NCI-H82 (cell line): ENCODE results near the gene CPLX1.
"Not testable (repeated sequence)": the region's sequence is repeated elsewhere in the genome, so short reads cannot be mapped to it uniquely, and the experiment has no call there.

Experiments
- DNase-seq: peaks from one replicate; lab custom pipeline; 2025; lab: John Stamatoyannopoulos, UW

The CPLX1 gene

DNA sequence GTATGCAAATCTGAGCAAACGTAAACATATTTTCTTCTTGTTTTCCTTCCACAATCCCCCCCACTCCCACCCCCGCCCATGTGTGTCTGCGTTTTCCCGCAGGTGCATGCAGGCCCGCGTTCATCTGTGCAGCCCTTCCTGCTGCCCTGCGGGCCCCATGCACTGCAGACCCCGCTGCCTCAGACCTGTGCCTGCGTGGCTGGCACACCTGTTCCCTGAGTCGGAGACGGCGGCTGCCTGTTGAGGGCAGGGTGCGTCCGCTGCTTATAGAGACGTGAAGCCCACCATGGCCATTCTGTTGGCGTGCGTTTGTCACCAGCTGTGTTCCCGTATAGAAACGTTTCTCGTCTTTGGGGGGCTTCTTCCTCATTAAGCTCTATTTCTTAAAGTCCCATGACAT lies 68.8 kb downstream of the CPLX1 start:
- no peak for DNase-seq

DNA sequence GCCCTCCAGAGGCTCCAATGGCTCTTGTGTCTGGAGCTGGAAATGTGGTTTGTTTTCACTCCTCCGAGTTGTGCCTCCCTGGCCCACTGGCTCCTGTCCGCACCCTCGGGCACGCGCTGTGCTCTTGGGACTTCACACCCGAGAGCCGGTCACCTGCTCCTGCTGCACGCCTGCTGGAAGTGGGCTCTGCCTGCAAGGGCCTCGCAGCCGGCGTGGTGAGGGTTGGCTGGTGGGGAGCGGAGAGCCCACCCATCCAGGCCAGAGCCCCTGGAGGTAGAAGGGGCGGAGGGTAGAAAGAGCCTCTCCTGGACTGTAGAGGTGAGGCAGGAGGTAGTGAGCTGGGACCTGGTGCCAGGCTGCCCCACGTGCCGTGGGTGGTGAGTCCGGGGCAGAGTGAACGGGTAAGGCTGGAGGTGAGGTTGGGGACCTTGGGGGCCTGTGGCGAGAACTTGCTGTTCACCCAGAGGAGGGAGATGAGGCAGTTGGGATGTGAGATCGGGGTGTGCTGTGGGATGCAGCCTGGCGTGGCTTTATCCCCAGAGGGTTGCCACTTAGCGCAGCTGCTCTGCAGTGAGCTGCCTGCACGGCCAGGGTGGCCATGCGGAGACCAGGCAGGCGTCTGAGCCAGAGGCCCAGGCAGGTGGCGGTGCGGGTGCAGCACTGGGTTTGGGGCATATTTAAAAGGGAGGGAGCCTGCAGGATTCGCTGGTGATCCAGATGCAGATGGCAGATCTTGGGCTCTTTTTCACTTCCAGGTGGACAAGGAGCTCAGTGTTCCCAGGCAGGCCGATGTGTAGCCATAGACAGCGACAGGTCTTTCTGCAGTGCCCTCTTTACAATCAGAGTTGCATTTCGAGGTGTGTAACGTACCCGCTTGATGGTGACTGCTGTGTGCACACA lies 71.5 kb downstream of the CPLX1 start:
- no peak for DNase-seq

DNA sequence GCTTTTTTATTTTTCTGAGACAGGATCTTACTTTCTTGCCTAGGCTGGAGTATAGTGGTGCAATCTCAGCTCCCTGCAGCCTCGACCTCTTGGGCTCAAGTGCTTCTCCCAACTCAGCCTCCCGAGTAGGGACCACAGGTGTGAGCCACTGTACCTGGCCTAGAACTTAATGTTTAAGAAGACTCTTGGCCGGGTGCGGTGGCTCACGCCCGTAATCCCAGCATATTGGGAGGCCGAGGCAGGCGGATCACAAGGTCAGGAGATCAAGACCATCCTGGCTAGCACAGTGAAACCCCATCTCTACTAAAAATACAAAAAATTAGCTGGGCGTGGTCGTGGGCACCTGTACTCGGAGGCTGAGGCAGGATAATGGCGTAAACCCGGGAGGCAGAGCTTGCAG lies 72.7 kb downstream of the CPLX1 start:
- DNase-seq, result not testable (repeated sequence)

DNA sequence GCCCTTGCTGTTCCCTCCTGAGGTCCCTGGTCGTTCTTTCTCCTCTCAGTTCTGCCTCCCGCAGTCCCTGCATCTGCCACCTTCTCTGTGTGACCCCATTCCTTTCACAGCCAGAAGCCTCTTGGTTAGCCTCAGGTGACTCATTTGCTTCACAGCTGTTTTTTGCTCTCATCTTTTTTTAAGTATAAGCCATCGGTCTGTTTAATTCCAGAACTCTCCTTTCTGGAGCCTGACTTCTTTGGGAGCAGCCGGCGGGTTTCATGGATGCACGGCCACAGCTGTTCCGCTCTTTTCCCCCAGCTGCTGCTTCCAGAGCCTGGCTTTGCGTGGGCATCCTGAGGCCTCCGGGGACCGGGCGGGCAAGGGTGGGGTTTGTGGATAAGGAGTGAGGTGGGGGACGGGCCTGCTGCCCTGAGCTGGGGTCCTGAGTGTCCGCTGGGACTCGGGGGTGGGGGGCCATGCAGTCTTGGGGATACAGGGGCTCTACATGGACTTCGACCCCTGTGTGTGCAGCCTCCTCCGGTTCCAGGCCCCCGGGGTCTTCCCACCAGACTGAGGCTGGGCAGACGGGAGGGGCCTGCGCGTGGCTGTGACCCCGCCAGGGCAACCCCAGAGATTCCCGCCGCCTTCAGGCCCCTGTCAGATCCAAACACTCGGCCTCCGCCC lies 73.6 kb downstream of the CPLX1 start:
- no peak for DNase-seq

DNA sequence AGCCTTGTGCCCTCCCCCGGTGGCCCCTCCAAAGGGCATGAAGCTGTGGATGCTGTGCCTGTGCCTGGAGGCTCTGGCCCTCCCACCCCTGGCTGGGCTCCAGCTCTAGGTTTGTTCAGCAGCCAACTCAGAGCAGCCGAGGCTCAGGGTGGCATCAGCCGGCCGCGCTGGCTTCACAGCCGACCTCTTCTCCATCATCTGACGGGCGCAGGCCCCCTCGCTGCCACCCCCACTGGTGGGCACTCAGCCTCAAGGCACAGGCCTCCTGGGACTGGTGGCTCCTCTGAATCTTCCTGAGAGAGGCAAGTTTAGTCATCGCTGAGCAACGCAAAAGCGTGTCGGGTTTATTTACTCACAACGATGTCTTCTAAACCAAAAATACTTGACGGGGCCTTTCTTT lies 74.3 kb downstream of the CPLX1 start:
- DNase-seq, result no peak

DNA sequence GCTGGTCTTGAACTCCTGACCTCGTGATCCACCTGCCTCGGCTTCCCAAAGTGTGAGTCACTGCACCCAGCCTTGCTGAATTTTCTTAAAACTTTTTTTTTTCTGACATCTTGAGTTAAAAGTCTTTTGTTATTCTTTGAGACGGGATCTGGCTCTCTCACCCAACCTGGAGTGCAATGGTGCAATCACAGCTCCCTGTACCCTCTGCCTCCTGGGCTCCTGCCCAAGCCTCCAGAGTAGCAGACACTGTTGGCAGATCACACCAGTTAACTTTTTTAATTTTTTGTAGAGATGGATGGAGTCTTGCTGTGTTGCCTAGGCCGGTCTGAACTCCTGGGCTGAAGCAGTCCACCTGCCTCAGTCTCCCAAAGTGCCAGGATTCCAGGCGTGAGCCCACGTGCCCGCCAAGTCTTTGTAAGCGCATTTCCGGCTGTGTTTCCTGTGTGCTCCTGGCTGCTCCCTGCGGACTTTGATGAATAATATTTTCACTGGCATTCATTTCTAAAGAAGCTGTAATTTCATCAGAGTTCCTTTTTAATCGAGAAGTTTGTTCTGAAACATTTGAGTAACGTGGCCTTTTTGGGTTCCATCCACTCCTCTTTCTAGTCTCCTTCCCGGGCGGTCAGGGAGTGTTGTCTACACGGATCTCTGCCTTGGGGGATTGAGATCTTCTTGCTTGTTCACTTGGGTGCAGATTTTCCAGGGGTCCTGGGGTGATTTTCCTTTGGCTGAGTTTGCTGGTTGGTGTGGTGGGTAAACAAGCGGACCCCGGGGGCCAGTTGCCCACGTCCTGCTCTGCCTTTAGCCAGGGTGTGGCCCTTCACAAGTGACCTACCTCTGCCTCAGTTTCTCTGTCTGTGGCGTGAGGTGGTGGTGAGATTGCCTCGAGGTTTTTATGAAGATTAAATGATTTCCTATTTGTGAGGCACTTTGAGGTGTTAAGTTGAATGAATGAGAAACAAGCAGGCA lies 75.9 kb downstream of the CPLX1 start:
- DNase-seq, result no peak

DNA sequence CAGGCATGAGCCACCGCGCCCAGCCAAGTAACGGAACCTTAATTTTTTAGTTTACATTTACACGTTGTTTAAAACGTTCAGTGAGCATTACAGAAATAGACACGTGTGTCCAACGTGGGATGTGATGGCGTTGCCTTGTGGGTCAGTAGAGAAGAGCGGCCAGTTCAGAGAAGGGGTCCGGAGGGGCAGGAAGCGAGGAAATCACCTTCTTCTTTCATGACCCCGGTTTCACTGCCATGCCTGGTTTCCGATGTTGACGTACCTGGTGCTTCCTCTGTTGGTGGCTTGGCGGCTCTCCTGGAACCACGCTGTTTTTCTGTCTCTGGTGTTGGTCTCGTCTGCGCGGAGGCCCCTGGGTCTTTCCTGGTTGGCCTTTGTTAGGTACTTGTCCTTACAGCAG lies 77.5 kb downstream of the CPLX1 start:
- no peak for DNase-seq

DNA sequence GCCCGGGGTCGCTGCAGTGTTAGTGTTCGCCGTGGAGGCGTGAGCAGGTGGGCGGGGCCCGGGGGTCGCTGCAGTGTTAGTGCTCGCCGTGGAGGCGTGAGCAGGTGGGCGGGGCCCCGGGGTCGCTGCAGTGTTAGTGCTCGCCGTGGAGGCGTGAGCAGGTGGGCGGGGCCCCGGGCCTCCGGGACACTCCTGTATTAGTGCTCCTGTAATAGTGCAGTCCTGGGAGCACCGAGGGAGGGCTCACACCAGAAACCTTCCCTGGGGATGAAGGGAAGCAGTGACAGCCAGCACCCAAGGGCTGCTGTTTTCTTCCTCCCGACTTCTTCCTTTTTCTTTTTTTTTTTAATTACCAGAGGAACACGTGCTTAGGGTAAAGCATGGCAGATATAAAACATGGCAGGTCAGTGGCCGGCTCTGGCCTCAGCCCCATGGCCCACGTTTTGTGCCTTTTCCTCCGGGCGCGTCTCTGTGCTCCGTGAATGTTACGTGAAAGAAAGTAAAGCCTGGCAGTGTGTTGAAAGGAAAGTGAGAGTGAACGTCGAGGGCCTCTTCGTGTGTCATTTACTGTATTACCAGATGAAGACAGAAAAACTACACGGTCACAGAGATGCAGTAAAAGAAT lies 78.3 kb downstream of the CPLX1 start:
- DNase-seq, result no peak

DNA sequence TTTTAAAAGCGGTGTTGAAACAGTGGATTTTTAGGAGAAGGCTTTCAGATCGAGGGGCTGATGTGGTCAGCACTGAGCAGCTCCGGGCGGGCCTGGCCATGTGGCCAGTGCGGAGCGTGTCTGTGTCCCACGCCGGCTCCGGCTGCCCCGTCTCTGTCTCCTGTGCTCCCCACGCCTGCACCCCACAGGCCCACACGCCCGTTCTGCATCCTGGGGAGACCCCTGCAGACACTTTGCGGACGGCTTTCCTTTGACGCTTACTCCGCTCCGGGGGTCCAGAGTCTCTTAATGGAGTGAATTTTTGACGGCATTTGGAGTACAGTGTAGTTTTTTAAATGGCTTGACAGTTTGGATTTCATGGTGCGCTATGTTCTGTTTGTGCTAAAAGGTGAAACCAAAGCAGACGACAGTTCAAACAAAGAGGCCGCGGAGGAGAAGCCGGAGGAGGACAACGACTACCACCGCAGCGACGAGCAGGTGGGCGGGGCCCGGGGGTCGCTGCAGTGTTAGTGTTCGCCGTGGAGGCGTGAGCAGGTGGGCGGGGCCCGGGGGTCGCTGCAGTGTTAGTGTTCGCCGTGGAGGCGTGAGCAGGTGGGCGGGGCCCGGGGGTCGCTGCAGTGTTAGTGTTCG lies 81.6 kb downstream of the CPLX1 start:
- no peak for DNase-seq

DNA sequence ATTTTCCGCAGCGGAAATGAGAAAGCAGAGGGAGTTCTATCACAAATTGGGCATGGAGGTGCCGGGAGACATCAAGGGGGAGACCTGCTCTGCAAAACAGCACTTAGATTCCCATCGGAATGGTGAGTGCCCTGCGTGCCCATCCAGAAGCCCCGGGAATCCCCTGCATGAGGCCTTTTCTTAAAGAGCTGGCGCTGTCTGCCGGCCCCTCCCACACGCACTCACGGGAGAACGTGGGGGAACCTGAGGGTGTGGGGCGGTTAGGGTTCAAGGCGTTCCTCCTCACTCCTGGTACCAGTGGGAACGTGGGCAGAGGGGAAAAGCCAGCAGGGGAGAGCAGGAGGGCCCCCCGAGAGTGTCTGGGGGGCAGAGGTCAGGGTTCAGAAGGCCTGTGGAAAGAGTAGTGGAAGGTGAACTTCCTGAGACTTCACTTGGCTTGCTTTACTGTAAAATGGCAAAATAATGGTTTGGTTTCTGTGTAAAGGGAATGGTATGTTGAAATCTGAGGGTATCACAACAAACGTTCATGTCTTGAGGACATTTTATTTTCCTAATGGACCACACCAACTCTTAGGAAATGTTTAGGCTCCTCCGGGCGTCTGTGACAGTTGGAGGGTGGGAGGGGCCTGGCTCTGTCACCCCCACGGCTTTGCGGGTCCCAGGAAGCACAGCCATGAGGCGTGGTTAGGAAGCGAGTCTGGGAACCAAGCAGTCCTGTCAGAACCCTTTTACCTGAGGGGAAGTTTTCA lies 82.3 kb downstream of the CPLX1 start:
- DNase-seq, result no peak

DNA sequence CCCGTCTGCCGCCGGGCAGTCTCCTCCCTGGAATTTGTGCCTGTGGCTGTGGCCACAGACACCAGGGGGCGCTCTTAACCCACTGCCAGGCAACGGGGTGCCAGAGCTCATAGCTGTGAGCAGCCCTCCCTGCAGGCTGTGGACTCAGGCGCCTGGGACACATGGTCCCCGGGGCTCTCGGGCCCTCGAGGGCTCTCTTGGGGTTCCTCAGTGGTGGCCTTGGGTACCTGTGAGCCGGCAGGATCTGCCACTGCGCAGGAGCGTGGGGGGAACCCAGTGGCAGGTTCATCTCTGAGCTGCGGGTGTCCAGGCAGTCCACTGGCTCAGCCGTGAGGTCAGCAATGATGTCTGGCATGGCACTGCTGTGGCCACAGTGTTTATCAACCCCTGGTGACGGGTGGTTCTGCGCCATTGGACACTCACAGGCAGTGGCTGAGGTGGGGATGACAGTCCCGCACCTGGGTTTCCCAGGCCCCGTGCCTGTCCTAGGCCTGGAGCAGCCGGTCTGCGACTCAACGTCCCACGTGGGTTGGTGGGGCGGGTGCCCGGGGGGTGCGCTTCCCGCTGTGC lies 83.1 kb downstream of the CPLX1 start:
- peak; percentile 62 for DNase-seq

DNA sequence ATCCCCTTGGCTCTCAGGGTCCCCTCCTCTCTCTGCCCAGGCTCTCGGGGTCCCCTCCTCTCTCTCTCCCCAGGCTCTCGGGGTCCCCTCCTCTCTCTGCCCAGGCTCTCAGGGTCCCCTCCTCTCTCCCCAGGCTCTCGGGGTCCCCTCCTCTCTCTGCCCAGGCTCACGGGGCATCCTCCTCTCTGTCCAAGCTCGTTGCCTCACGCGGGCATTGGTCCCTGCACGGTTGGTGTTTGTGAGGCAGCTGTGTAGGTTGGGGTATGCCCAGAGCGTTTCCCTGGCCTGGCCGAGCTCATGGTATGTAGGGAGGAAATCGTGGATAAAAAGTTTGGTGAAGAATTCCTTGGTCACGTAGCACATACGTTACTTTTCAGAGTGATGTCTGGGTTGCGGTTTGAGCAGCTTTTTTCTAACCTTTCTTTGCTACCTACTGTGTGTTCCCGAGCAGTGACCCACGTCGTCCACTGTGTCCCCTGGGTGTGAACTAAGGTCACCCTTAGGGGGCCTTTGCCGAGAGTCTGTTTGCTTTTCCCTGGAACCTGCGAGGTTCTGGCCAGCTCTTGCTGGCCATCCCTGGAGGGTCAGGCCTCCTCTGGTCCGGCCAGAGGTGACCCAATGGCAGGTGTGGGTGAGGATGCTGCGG lies 83.7 kb downstream of the CPLX1 start:
- no peak for DNase-seq

DNA sequence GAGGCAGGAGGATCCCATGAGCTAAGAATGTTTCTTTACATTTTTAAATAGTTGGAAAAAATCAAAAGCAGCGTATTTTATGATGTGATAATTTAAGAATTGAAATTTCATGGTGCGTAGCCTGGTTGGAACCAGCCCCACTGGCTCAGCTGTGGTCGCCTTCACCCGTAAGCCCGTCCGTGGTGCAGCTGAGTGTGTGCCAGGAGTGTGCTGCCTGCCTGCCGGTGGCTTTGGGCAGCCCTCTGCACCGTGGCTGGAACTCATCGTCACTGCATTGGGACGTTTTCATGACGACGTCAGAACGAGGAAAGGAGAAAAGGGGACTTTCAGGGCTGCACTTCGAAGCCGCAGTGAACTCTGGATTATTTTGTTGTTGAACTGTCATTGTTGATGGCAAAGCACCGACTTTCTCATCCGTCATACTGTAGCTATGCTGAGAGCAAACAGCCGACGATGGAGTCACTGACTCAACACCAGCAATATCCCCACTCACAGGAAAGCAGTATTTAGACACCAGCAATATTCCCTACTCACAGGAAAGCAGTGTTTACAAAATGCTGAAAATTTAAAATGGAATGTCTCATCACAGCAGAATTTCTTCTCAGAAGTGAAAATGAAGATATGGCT lies 85.2 kb downstream of the CPLX1 start:
- no peak for DNase-seq

DNA sequence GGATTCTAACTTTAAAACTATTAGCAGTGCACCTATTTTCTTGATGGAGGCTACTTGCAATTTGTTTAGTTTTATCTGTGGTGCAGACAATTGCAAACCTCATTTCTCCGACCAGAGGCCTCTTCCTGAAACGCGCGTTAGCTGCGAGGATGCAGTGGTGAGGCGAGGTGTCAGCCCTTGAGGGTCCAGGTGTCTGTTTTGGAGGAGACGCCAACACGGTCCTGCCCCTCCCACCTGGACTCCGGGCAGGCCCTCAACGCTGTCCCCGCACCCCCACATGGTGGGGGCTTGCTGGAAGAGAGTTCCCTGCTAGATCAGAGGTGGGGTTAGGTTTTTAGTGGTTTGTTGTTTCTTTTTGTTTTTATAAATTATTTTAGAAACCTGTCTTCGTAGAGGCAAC lies 85.9 kb downstream of the CPLX1 start:
- DNase-seq, result no peak

DNA sequence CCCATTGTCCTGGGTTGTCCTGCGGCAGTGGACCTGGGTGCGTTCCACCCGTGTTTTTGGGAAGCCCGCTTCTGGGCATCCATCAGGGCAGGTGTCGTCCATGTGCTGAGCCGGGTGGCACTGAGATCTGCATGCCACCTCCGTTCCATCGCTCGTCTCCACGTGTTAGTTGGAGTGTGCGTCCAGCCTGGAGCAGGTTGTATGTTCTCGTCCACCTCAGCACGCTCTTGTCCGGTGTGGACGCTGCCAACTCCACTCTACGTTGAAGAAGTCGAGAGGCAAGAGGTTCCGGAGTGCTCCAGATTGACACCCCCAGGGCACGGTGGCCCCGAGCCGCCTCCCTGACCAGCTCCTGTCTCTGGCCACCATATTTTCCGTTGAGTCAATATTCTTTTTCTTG lies 86.4 kb downstream of the CPLX1 start:
- no peak for DNase-seq

DNA sequence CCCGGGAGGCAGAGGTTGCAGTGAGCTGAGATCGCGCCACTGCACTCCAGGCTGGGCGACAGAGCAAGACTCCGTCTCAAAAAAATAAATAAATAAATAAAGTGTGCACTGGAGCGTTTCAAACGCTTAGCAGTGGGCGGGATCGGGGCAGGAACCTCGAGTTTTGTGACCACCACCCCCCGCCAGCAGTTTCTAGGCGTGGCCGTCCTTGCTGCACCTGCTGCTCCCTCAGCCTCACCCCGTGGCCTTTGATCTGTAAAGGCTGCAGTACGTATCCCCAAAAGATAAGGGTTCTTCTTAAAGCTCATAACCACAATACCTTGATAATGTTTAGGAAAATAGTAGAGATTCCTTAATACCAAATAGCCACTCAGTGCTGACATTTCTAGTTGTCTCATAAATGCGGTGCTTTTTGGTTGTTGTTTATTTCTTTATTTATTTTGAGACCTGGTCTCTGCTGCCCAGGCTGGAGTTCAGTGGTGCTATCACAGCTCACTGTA lies 87.1 kb downstream of the CPLX1 start:
- no peak for DNase-seq

DNA sequence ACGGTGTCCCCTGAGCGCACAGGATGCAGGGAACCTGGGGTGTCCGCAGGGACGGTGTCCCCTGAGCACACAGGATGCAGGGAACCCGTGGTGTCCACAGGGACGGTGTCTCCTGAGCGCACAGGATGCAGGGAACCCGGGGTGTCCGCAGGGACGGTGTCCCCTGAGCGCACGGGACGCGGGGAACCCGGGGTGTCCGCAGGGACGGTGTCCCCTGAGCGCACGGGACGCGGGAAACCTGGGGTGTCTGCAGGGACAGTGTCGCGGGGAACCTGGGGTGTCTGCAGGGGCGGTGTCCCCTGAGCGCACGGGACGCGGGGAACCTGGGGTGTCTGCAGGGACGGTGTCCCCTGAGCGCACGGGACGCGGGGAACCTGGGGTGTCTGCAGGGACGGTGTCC lies 89.4 kb downstream of the CPLX1 start:
- not testable (repeated sequence) for DNase-seq

DNA sequence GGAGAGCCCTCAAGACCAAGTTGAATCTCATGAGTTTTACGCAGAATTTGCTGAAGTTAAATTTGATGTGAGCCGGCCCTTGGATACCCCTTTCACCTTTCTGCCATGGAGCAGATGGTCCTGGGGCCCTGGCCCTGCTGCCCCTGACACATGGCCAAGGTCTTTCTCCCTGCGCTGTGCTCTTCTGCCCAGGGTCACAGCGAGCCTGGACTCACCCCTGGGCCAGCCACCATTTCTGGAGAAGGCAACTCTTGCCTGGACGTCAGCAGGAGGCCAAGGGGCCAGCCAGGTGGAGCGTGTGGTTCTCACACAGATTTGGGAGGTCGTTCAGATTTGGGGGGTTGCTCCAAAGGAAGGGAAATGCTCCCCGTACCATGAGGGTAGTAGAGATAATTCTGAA lies 90.3 kb downstream of the CPLX1 start:
- DNase-seq, result no peak
